Prostate gland (tissue), 2 donors: ENCODE data around the gene CTSK.

Experiments
- CTCF ChIP-seq, 4 experiments: fragments of 200-600 bp in 2 of 4; fragments of 450-650 bp in 2 of 4; sonication (generic) in 2 of 4; IDR thresholded peaks; 1 replicate in 3 of 4; 2 replicates in 1 of 4; pipeline ENCODE4 v1.5.1; 2016 to 2019; ENCODE audit warnings: antibody characterized with exemption in 4 of 4, mild to moderate bottlenecking in 2 of 4, moderate library complexity in 2 of 4
- POLR2A ChIP-seq: fragments of 450-650 bp; IDR thresholded peaks from one replicate; pipeline ENCODE4 v1.6.1; 2016; ENCODE audit warnings: antibody characterized with exemption, mild to moderate bottlenecking

DNA sequence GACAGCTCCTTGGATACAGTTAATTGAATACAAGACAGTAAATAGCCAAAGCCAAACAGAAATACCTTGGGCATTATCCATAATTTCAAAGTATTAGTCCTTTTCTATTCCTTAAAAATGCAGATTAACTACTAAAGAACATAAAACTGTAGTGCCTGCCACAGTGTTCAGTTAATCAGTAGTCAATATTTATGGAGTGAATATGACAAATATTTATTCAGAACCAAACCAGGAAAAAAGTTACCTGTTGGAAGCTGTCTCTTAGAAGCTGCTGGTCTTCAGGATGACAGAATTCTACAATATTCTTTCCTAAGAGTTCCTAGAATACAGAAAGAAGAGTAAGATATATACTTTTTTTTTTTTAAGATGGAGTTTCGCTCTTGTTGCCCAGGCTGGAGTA, 18.2 kb upstream of the CTSK start:
- TF ChIP-seq CTCF (IDR thresholded peaks at IDR 0.05): no peak
- no peak for TF ChIP-seq POLR2A
